HG03442 (cell line): ENCODE results near the gene ATP10D.
"Not testable (repeated sequence)": the region's sequence is repeated elsewhere in the genome, so short reads cannot be mapped to it uniquely, and the experiment has no call there.

Experiments
- ATAC-seq: cut with Tn5 transposase; IDR thresholded peaks from one replicate; pipeline ENCODE4 v1.9.1; 2021; ENCODE audit warnings: mild to moderate bottlenecking, moderate library complexity; ENCODE audit not compliant: unreplicated experiment

The ATP10D gene

GRCh38 chr4:47486727-47487126 is 1.7 kb downstream of the ATP10D start:
- ATAC-seq = not testable (repeated sequence)

- no peak for ATAC-seq
Measured at GRCh38 chr4:47488706-47489105, 3.6 kb downstream of the ATP10D start.

- ATAC-seq = peak; percentile 74
Measured at GRCh38 chr4:47490550-47490949, 5.5 kb downstream of the ATP10D start.

GRCh38 chr4:47493238-47494123 is 8.4 kb downstream of the ATP10D start:
- ATAC-seq = peak; percentile 56

- no peak for ATAC-seq
Measured at GRCh38 chr4:47494124-47494430, 9.0 kb downstream of the ATP10D start.

GRCh38 chr4:47498899-47499298 is 13.8 kb downstream of the ATP10D start:
- peak; percentile 54 for ATAC-seq

- peak; percentile 31 for ATAC-seq
Measured at GRCh38 chr4:47499700-47500099, 14.6 kb downstream of the ATP10D start.

GRCh38 chr4:47500776-47501175 is 15.7 kb downstream of the ATP10D start:
- no peak for ATAC-seq

GRCh38 chr4:47505147-47505546 is 20.1 kb downstream of the ATP10D start:
- ATAC-seq = no peak

- no peak for ATAC-seq
Measured at GRCh38 chr4:47505666-47506065, 20.6 kb downstream of the ATP10D start.

GRCh38 chr4:47510506-47511143 is 25.6 kb downstream of the ATP10D start:
- ATAC-seq = peak; percentile 99

GRCh38 chr4:47513461-47513860 is 28.4 kb downstream of the ATP10D start:
- no peak for ATAC-seq

- ATAC-seq = peak; percentile 100
Measured at GRCh38 chr4:47519239-47519883, 34.3 kb downstream of the ATP10D start.

GRCh38 chr4:47525154-47525819 is 40.2 kb downstream of the ATP10D start:
- ATAC-seq = no peak

GRCh38 chr4:47526281-47526680 is 41.2 kb downstream of the ATP10D start:
- ATAC-seq = no peak

- ATAC-seq = not testable (repeated sequence)
Measured at GRCh38 chr4:47528646-47529045, 43.6 kb downstream of the ATP10D start.

GRCh38 chr4:47530801-47531200 is 45.7 kb downstream of the ATP10D start:
- no peak for ATAC-seq

GRCh38 chr4:47531241-47531953 is 46.3 kb downstream of the ATP10D start:
- peak; percentile 100 for ATAC-seq

GRCh38 chr4:47531954-47532321 is 46.9 kb downstream of the ATP10D start:
- no peak for ATAC-seq

GRCh38 chr4:47532658-47533057 is 47.6 kb downstream of the ATP10D start:
- ATAC-seq = no peak
